Stimulated activated CD8-positive, alpha-beta memory T cell treated with anti-CD3 and anti-CD28 coated beads, Interleukin-15, amount 100 ng/mL, for 24 hours (primary cell): ENCODE measurements around the gene ALX4.

Experiments
- DNase-seq: peaks from one replicate; pipeline ENCODE4 v3.0.0-alpha.2; 2020; ENCODE audit warnings: low read depth

Gene ALX4

DNA sequence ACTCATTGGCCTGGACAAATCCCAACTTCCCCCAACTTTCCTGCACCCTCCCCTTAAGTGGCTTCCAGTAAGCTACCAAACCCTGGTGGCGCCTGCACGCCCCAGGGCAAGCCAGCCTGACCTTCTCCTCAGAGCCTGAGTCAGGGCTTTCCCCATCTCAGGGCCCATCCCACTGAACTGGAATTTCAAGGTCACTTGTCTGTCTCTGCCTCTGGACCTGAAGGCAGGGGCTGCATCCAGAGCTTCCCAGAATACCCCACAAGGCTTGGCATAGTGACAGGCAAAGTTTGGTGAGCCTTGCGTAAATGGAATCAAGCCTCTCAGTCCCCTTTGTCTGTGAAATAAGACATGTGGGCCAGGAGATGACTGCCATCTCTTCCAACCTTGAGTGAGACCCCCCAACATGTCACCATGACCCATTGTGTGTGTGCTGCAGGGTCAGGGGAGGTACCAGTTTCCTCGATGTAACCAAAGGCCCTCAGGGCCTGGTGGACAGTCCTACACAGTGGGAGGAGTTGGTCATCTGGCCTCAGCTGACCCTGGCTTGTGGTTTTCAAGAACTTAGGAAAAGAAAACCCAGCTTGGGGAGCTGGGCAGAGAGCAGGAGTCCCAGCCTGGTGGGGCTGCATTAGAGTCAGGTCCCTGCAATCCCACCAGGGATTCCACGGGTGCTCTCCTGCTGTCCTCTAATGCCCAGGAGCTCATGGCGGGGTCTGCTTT is 8.9 kb downstream of the ALX4 start:
- no peak for DNase-seq

GRCh38 chr11:44298862-44299261 is 11.1 kb downstream of the ALX4 start:
- DNase-seq = no peak

DNA sequence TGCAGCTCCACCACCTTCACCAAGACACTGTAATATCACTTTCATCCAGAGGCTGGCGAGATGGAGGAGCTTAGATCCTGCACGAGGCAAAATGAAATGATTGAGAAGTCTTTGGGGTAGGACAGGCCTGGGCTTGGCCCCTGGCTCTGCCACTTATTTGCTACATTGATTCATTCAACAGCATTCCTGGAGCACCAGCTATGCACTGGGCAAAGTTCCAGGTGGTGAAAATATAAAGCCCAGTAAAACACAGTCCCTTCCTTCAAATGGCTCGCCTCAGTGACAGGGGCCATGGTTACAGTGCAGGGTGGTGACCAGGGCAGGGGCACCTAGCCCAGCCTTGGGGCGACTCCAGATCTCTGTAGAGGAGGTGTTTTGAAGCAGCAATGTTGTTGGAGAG is 19.7 kb downstream of the ALX4 start:
- no peak for DNase-seq

DNA sequence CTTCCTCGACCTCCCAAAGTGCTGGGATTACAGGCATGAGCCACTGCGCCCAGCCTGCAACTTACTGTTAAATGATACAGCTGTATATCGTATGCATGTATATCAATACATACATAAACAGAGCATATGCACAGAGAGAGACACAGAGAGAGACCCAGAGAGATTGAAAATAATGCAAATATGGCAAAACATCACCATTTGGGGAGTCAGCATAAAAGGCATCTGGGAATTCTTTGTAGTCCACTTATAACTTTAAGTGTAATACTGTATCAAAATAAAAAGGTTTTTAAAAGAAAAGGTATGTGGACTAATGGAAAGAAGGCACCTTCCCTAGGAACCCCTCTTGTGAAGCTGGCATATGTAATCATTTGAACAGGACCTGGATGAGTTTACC is 21.8 kb downstream of the ALX4 start:
- no peak for DNase-seq

- no peak for DNase-seq
Observed at GRCh38 chr11:44286911-44287310, 23.0 kb downstream of the ALX4 start.

- DNase-seq = peak; percentile 41
Observed at GRCh38 chr11:44286268-44286880, 23.6 kb downstream of the ALX4 start.

- no peak for DNase-seq
Observed at GRCh38 chr11:44285756-44286155, 24.2 kb downstream of the ALX4 start.

GRCh38 chr11:44282620-44283019 is 27.3 kb downstream of the ALX4 start:
- no peak for DNase-seq

GRCh38 chr11:44281151-44281550 is 28.8 kb downstream of the ALX4 start:
- no peak for DNase-seq

GRCh38 chr11:44280257-44280656 is 29.7 kb downstream of the ALX4 start:
- DNase-seq = no peak

DNA sequence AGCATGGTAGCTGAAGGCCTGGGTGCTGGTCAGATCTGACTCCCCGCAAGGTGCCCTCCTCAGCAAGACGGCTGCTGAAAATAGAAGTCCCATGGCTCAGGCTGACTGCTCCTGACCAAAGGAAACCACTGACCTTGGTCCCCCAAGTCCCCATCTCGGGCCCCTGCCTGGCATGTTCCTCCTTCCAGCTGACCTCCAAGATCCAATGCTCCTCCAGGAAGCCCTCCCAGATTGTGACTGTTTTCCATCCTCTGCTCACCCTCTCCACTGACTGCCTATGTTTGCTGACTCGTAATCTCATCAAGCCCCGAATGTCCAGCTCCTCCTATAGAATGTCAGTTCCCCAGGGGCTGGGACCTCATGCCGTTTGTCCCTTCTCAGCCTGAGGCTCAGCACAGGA is 30.5 kb downstream of the ALX4 start:
- DNase-seq = no peak

GRCh38 chr11:44277196-44278090 is 32.5 kb downstream of the ALX4 start:
- no peak for DNase-seq

GRCh38 chr11:44275961-44276550 is 33.9 kb downstream of the ALX4 start:
- DNase-seq = no peak

DNA sequence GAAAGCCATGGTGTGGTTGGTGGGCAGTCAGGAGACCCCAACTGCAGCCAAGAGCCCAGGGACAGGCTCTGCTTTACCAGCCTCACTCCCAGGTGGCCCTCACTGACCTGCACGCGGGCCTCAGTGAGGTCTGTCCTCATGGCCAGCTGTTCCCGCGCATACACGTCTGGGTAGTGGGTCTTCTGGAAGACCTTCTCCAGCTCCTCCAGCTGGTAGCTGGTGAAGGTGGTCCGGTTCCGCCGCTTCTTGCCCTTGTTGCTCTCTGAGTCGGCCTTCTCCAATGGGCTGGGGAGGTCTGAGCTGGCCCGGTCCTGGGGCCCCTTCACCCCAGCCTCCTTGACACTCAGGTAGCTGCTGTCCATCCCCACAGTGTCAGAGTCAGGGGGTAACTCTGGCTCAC is 34.7 kb downstream of the ALX4 start:
- DNase-seq = no peak

- DNase-seq = no peak
Observed at GRCh38 chr11:44274404-44274803, 35.5 kb downstream of the ALX4 start.

DNA sequence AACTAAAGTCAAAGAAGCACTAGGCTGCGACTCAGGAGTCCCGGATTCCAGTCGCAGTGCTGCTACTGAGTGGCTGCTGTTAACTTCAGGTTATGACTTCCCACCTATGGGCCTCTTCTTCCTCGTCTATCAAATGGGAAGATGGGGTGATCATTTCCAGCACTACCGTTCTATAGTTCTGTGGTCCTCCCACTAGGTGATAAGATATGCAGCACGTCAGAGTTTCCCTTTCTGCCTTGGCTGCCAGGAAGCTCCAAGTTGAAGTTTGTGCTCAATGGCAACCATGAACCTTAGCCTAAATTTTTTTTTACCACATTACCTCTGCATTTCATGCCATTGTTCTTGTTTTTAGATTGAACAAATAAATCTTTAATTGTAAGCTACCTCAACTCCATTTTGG is 38.7 kb downstream of the ALX4 start:
- DNase-seq = no peak

GRCh38 chr11:44270403-44271273 is 39.3 kb downstream of the ALX4 start:
- DNase-seq = no peak

GRCh38 chr11:44269369-44270351 is 40.3 kb downstream of the ALX4 start:
- no peak for DNase-seq

GRCh38 chr11:44268614-44269080 is 41.3 kb downstream of the ALX4 start:
- DNase-seq = no peak
